RWPE1 (cell line): ENCODE data around the gene GLS.

Experiments
- CTCF ChIA-PET: fragments of 350-600 bp; sonication (Branson Sonifier 250); formaldehyde crosslinking; extraction: SDS; loops from one replicate; lab custom pipeline; 2021; lab: Yijun Ruan, JAX
- POLR2A ChIA-PET: fragments of 400-600 bp; formaldehyde crosslinking; extraction: SDS; loops from one replicate; lab custom pipeline; 2020; ENCODE audit warnings: antibody characterized with exemption; ENCODE audit not compliant: low non-redundant PET; lab: Yijun Ruan, JAX
- DNase-seq: peaks from one replicate; pipeline ENCODE4 v3.0.0; 2012; ENCODE audit warnings: low spot score
- H3K27ac ChIP-seq: fragments of 450-650 bp; 2 replicates; pipeline ENCODE4 v1.5.1; 2017
- TF ChIP-seq, protein P1 (sequence below): fragments of 450-650 bp; conservative IDR thresholded peaks from 2 replicates; pipeline ENCODE4 v1.5.1; 2017; ENCODE audit warnings: low read depth, mild to moderate bottlenecking

Gene GLS

DNA sequence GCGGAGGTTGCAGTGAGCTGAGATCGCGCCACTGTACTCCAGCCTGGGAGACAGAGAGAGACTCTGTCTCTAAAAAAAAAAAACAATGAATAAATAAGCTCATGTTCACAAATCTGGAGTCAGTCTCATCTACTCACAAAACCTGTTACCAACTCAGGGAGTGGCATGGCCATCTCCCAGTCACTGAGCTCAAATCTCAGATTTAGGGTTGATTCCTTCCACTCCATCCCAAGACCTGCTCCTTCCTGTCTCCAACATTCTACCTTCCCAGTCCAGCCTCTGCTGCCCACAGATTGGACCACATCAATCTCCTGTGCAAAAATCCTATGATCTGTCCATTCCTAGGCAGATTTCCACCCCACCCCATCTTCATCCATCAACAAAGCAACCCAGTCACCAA lies 131.7 kb downstream of the GLS start:
- H3K27ac ChIP-seq = no peak overlapping the region

DNA sequence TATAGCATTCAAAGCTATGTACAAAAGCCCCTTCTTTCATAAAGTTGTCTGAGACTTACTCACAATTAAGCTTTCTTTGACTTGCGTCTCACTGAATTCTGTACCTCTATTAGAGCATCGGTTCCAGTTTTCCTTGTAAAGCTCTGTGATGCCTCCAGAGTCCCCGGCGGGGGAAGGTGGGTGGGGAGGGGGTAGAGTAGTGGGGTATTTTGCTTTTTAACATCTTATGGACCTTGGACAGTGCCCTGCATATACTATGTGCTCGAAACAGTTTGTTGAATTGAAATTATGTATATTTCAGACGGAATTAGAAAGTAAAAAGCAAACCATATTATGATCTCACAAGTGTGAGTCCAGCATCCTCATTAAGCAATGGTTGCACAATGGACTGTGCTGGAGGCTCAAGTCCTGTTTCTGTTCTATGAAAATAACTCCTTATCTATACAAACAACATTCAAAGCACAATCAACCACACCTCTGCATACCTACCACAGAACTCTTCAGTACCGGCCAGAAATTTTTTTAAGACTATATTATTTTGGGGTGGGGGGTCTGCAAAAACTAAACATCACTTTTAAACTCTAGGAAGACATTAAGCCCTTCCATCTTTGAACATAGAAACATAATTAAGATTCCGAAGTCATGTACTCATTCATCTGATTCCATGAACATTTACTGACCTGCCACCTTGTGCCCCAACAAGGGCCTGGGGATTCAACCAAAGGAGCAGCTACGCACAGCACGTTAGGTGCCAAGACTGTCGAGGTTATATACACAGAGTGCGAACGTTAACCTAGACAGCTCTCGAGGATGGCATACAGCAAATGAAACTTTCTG lies 132.4 kb downstream of the GLS start:
- CTCF ChIA-PET = interaction anchor here (0.6 kb wide), 2 partner anchors 72 to 146 kb away, joined by 3 read pairs; no protein-coding TSS in a partner anchor

More for the DNA sequence above, 131.7 kb downstream of the GLS start:
- TF ChIP-seq, protein P1, sequence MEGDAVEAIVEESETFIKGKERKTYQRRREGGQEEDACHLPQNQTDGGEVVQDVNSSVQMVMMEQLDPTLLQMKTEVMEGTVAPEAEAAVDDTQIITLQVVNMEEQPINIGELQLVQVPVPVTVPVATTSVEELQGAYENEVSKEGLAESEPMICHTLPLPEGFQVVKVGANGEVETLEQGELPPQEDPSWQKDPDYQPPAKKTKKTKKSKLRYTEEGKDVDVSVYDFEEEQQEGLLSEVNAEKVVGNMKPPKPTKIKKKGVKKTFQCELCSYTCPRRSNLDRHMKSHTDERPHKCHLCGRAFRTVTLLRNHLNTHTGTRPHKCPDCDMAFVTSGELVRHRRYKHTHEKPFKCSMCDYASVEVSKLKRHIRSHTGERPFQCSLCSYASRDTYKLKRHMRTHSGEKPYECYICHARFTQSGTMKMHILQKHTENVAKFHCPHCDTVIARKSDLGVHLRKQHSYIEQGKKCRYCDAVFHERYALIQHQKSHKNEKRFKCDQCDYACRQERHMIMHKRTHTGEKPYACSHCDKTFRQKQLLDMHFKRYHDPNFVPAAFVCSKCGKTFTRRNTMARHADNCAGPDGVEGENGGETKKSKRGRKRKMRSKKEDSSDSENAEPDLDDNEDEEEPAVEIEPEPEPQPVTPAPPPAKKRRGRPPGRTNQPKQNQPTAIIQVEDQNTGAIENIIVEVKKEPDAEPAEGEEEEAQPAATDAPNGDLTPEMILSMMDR = no peak
- ChIA-PET POLR2A (no interaction called here), CTCF (no interaction called here)
- DNase-seq = no peak

DNA sequence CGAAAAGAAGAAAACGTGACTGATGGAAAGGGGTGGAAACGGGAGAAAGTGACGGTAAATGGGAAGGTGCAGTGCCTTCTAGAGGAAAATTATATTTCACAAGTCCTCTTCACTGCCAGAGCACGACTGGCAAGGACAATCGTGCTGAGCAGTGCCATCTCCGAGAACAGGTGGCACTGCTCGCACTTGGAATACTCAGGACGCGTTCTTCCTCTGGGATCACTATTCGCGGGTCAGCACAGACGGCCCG lies 133.0 kb downstream of the GLS start:
- TF ChIP-seq, protein P1 = 0 out of 2 replicates have a peak, but pooled peaks have one; percentile 11
- CTCF ChIA-PET = interaction anchor here (0.6 kb wide), 1 partner anchor 71 kb away, joined by 3 read pairs; no protein-coding TSS in a partner anchor
- POLR2A ChIA-PET = no interaction called here
- H3K27ac ChIP-seq = peak overlapping the region; percentile 85
- no peak for DNase-seq

More for the DNA sequence above, 132.4 kb downstream of the GLS start:
- no peak for DNase-seq
- H3K27ac ChIP-seq = peak overlapping the region; percentile 85
- POLR2A ChIA-PET = no interaction called here
- TF ChIP-seq, protein P1 = no peak

DNA sequence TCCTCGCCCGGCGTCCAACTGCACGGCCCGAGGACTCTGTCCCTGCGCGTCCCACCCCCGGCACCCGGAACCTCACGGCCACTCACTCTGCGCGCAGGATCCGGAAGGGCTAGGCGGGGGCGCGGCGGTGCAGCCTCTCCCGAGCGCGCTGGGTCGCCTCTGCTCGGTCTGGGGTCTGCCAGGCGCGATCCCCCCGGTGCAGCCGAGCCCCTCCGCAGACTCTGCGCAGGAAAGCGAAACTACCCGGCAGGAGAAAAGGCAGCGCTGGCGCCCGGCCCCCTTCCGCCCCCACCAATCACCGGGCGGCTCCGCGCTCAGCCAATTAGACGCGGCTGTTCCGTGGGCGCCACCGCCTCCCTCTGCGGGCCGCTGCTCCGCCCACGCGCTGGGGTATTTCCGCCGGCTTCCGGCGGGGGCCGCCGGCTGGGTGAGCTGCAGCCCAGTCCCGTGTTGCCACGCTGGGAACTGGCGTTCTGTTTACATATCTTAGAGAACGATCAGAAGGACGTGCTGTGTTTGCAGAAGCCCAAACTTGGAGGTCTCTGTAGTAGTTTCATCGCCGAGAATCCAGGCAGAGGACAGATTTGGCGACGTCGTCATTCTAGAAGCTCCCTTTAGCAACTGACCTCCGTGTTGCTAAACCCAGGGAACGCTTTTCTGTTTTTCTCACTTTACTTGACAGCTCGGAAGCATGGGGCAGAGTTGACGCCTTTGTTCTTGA lies 133.5 kb downstream of the GLS start, which contains the start of gene STAT1:
Gene STAT1 (minus strand): TSS at position 240 of the 721 bp plus-strand sequence. CDS start 4,168 bp downstream, outside the sequence.
- peak within 1 kb of the TSS; percentile 85 for H3K27ac ChIP-seq
- ChIA-PET POLR2A (no interaction called here), CTCF (interaction anchor here (0.6 to 0.8 kb wide), 3 partner anchors 71 to 979 kb away, joined by 3 to 4 read pairs (median 3); no protein-coding TSS in a partner anchor)
- DNase-seq = peak; percentile 97
- TF ChIP-seq, protein P1 = no peak

DNA sequence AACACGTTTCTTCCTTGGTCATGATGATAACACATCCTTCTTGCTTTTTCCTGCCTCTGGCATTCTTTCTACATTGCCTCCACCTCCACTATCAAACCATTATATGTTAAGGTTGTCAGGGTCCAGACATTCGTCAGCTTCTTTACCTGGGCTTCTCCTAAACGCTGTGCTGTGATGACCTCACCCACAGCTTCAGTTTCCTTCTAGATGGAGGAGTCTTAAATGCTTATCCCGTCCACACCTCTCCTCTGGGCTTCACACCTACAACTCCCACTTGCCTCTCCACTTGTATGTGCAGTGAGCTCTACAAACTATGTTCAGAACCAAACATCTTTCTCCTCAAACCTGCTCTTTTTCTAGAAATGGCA lies 134.0 kb downstream of the GLS start:
- ChIA-PET CTCF (interaction anchor here (0.6 to 0.8 kb wide), 2 partner anchors 175 to 980 kb away, joined by 3 to 4 read pairs; no protein-coding TSS in a partner anchor), POLR2A (no interaction called here)
- no peak for DNase-seq
- TF ChIP-seq, protein P1 = no peak
- H3K27ac ChIP-seq = peak overlapping the region; percentile 85
